LNCaP clone FGC (cell line): ENCODE results near the gene PHF14.

Experiments
- DNase-seq: peaks from one replicate; pipeline ENCODE4 v3.0.0-alpha.2; 2011; ENCODE audit warnings: low read depth
- H3K4me3 ChIP-seq: 2 replicates; pipeline ENCODE4 v1.5.1; 2011; ENCODE audit warnings: mild to moderate bottlenecking, low read depth, low read length, control low read depth
- TF ChIP-seq, protein P1 (sequence below): IDR thresholded peaks from 2 replicates; pipeline ENCODE4 v1.5.1; 2012; ENCODE audit warnings: mild to moderate bottlenecking; ENCODE audit not compliant: control insufficient read depth, insufficient read depth; ENCODE audit errors: extremely low read depth

PHF14 gene

GRCh38 chr7:11171569-11172192 lies 198.0 kb downstream of the PHF14 start:
- no peak for DNase-seq
- TF ChIP-seq, protein P1, sequence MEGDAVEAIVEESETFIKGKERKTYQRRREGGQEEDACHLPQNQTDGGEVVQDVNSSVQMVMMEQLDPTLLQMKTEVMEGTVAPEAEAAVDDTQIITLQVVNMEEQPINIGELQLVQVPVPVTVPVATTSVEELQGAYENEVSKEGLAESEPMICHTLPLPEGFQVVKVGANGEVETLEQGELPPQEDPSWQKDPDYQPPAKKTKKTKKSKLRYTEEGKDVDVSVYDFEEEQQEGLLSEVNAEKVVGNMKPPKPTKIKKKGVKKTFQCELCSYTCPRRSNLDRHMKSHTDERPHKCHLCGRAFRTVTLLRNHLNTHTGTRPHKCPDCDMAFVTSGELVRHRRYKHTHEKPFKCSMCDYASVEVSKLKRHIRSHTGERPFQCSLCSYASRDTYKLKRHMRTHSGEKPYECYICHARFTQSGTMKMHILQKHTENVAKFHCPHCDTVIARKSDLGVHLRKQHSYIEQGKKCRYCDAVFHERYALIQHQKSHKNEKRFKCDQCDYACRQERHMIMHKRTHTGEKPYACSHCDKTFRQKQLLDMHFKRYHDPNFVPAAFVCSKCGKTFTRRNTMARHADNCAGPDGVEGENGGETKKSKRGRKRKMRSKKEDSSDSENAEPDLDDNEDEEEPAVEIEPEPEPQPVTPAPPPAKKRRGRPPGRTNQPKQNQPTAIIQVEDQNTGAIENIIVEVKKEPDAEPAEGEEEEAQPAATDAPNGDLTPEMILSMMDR, result no peak

DNA sequence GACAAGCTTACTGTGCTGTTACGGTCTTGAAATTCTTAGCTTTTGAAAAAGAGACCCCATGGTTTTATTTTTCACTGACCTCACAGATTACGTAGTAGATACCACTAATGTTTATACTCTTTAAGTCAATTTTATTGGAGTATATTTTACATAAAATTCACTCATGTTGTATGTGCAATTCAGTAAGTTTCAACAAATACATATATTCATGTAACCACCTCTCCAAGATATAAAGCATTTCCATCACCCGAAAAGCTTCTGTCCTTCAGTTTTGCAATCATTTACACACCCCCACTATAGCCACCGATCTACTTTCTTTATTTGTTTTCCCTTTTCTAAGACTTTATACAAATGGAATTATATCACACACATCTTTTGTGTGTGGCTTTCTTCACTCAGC lies 199.2 kb downstream of the PHF14 start:
- no peak for DNase-seq
- no peak overlapping the region for H3K4me3 ChIP-seq
- TF ChIP-seq, protein P1, result no peak

More at GRCh38 chr7:11171569-11172192, 198.0 kb downstream of the PHF14 start:
- H3K4me3 ChIP-seq, result no peak overlapping the region

DNA sequence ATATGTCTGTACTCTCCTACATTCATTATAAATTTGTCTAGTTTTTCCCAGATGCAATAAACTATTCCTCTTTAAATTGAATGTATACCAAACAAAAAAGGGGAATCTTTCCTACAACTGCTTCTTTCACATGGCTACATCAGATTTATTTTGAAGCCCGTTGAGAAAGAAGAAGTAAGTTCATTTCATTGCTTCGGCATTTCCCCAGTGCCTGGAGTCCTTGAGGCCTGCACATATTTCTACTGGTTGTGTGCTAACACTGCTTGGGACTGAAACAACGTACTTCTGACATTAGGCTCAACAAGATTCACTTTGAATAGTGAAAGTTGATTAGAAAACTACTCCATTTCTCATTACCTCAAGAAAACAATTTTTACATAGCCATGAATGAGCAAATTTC lies 201.7 kb downstream of the PHF14 start:
- no peak overlapping the region for H3K4me3 ChIP-seq
- DNase-seq, result no peak
- TF ChIP-seq, protein P1, result no peak

DNA sequence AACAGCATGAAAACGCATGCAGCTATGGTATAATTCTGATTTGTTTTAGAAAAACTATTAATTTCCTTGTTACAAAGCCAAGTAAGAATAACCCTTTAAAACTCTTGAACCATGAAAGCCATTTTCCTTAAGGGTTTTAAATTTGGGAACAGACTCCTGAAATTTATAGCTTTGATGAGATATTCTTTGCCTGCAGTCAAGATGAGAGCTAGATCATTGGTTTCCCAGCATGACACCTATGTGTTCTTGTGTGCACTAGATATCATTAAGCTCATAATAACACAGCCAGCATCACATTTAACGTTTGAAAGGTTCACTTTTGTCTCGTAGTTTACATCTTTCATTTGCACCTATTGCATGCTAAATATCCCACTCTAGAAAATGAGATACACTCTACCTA lies 202.2 kb downstream of the PHF14 start:
- TF ChIP-seq, protein P1, result no peak
- H3K4me3 ChIP-seq, result no peak overlapping the region
- DNase-seq, result no peak

DNA sequence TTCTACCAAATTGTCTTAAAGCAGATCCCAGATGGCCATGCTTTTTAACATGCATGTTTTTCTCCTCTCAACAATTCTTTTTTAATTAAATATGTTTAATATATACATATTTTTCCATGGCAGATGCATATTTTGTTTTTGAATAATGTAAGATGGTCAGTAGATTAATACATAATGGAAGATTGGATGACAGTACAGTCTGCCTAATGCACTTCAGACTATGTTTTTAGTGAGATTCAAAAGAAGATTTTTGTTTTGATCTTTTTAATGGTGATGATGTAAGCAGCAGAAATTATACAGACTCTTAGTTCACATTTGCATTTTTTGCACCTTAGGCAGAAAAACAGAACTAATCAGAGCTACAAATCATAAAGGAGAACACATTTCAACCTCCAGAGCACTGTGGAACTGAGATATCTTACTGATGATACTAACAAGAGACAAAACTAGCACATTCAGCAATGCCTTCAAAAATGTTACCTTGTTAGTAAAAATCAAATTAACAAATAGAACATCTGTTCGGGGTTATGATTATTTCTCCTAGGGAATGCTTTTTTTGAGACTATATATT lies 203.4 kb downstream of the PHF14 start:
- no peak overlapping the region for H3K4me3 ChIP-seq
- TF ChIP-seq, protein P1, result no peak
- DNase-seq, result no peak

DNA sequence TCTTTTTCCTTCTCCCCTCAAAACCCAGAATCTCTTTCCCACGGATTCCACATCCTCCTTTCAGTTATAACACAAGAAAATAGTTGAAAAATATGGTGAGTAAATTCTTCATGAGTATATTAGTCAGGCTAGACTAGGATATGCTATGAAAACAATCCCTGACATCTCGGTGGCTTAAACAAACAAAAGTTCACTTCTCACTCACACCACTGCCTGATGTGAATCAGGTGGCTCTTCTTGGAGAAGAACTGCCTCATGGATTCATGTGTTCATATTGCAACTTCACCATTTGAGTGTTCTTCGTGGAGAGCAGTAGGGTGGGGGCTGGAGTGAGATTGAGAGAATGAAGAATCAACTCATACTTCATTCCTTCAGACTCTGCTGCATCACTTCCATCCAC lies 204.1 kb downstream of the PHF14 start:
- no peak overlapping the region for H3K4me3 ChIP-seq
- no peak for DNase-seq
- TF ChIP-seq, protein P1, result no peak

GRCh38 chr7:11181590-11181989 lies 207.9 kb downstream of the PHF14 start:
- TF ChIP-seq, protein P1, result no peak
- H3K4me3 ChIP-seq, result no peak overlapping the region
- DNase-seq, result no peak
